Upper lobe of left lung (tissue), 6 donors: ENCODE measurements around the gene TCEA3. TPM values are rescaled to one million over a fixed set of nuclear protein-coding genes. Genes with fewer than 3 reads are reported as not detected.
A peak's percentile ranks its signal among the peaks of the same experiment; 100 is the strongest.

Experiments
- ATAC-seq, 2 donors: fragments of 200-7000 bp; cut with Tn5 transposase; one replicate each; pipeline ENCODE4 v1.9.1; 2022; ENCODE audit warnings: mild to moderate bottlenecking in 2 of 2, moderate library complexity in 2 of 2; ENCODE audit not compliant: low FRiP score in 2 of 2
- DNase-seq, 2 donors: peaks; one replicate each; pipeline ENCODE4 v3.0.0-alpha.2; 2019 to 2020
- H3K27ac ChIP-seq, 4 donors: fragments of 200-600 bp; sonication (generic); one replicate each; pipeline ENCODE4 v1.5.1; 2016 to 2019
- H3K27me3 ChIP-seq, 4 donors: fragments of 200-600 bp; sonication (generic); one replicate each; pipeline ENCODE4 v1.5.1; 2017 to 2019
- H3K36me3 ChIP-seq, 4 donors: fragments of 200-600 bp; sonication (generic); one replicate each; pipeline ENCODE4 v1.5.1; 2016 to 2019
- H3K4me1 ChIP-seq, 4 donors: fragments of 200-600 bp; sonication (generic); one replicate each; pipeline ENCODE4 v1.5.1; 2018 to 2019
- H3K4me3 ChIP-seq, 4 donors: fragments of 200-600 bp; sonication (generic); one replicate each; pipeline ENCODE4 v1.5.1; 2017 to 2019; ENCODE audit warnings: mild to moderate bottlenecking in 2 of 4, moderate library complexity in 1 of 4
- H3K9me3 ChIP-seq, 4 donors: fragments of 200-600 bp; sonication (generic); one replicate each; pipeline ENCODE4 v1.5.1; 2018 to 2019
- EP300 ChIP-seq, 4 donors: sonication (generic); formaldehyde crosslinking; IDR thresholded peaks; one replicate each; pipeline ENCODE4 v1.5.1; 2017; ENCODE audit warnings: antibody characterized with exemption in 4 of 4, control low read depth in 2 of 4
- POLR2A ChIP-seq, 4 donors: fragments of 450-650 bp; IDR thresholded peaks; one replicate each; pipeline ENCODE4 v1.5.1; 2016 to 2017; ENCODE audit warnings: antibody characterized with exemption in 4 of 4, mild to moderate bottlenecking in 2 of 4
- POLR2AphosphoS5 ChIP-seq, 2 donors: sonication (generic); formaldehyde crosslinking; IDR thresholded peaks; one replicate each; pipeline ENCODE4 v1.5.1; 2017; ENCODE audit warnings: antibody characterized with exemption in 2 of 2
- WGBS, 2 donors: methylation state at CpG; one replicate each; pipeline ENCODE4 v1.1.5; 2017 to 2018; 5-methylcytosine and 5-hydroxymethylcytosine counted together
- total RNA-seq, 6 donors: library from RNA; depleted of rRNA in 4 of 6; stranded (reverse); fragments of >200 nt in 4 of 6; gene quantifications; one replicate each; pipeline versions ENCODE4 v1.1.0 to v1.2.1, GENCODE V29; 2016 to 2021
- TF ChIP-seq, protein P1 (sequence below), 6 experiments: fragments of 450-650 bp in 4 of 6; fragments of 200-600 bp in 2 of 6; sonication (generic) in 2 of 6; IDR thresholded peaks; one replicate each; pipeline ENCODE4 v1.5.1; 2016 to 2019; ENCODE audit warnings: antibody characterized with exemption in 6 of 6
- donor health status: DM: no; HTN: no; CAD: no; lungs with moderate emphysema.
- donor health status: DM: no; HTN: yes; CAD: no; lungs with severe emphysema.

TCEA3 gene
- total RNA-seq, 6 donors from 2014 or later: 32.5 to 141 (median 42.9) TPM

DNA sequence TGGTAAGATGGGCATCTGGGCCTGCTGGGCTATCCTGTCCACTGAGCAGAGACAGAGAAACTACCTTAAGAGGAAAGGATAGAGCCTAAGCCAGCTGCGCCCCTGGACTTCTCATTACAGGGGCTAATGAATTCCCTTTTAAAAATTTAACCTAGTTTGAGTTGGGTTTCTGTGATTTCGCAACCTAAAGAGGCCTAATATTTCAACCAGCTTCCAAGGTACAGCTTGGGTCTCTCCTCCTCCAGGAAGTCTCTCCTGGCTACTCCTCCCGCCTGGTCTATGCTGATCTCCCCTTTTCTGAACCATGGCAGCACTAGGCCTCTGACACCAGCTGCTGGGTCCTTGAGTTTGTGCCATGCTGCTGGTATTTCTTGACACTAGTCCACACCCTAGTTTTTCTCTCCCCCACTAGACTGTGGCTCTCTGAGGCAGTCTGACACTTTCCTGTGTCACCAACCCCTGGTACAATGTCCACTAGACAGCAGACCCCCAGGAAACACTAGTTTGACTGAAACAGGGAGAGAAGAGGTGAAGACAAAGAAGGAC is 29.0 kb upstream of the TCEA3 start:
- Histone ChIP-seq H3K4me1 (peaks cover 7 to 49% (median 31%) of the 10 kb centered on the region in 4 donors), H3K4me3 (no peak overlapping the region), H3K36me3 (peaks cover 0 to 21% (median 0%) of the 10 kb centered on the region in 4 donors), H3K9me3 (no peaks in the 10 kb centered on the region), H3K27ac (peak overlapping the region; percentile 1 to 87 (median 56)), H3K27me3 (no peaks in the 10 kb centered on the region)
- ATAC-seq (peak in 1 of 2 donors; percentile 1), DNase-seq (peak in 1 of 2 donors; percentile 75)
- WGBS, 2 donors: 76 to 91% methylated on average over 3 of the region's 3 CpGs
- TF ChIP-seq POLR2AphosphoS5 (IDR thresholded peaks at IDR 0.05) (no peak), EP300 (IDR thresholded peaks at IDR 0.05) (no peak), POLR2A (IDR thresholded peaks at IDR 0.05) (no peak)
- TF ChIP-seq, protein P1, sequence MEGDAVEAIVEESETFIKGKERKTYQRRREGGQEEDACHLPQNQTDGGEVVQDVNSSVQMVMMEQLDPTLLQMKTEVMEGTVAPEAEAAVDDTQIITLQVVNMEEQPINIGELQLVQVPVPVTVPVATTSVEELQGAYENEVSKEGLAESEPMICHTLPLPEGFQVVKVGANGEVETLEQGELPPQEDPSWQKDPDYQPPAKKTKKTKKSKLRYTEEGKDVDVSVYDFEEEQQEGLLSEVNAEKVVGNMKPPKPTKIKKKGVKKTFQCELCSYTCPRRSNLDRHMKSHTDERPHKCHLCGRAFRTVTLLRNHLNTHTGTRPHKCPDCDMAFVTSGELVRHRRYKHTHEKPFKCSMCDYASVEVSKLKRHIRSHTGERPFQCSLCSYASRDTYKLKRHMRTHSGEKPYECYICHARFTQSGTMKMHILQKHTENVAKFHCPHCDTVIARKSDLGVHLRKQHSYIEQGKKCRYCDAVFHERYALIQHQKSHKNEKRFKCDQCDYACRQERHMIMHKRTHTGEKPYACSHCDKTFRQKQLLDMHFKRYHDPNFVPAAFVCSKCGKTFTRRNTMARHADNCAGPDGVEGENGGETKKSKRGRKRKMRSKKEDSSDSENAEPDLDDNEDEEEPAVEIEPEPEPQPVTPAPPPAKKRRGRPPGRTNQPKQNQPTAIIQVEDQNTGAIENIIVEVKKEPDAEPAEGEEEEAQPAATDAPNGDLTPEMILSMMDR (IDR thresholded peaks at IDR 0.05): no peak

DNA sequence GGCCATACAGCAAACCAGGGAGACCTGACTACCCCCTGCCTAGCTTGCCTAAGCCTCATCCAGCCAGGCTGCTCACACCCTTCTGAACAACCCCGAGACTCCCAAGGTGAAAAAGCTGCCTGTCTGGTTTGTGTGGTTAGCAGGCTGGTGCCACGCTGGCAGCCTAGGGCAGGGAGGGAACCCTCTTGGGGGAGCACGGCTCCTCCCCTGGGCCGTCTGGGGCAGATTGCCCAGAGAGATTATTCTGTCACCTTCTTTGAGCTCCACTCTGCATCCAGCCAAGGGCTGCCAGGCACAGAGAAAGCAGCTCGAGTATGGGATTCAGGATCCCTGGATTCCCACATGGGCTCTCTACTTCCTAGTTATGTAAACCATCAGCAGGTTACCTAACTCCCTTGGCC is 27.5 kb upstream of the TCEA3 start:
- ATAC-seq (peak; percentile 65 to 91), DNase-seq (peak in 1 of 2 donors; percentile 91)
- peaks cover 7 to 42% (median 28%) of the 10 kb centered on the region in 4 donors for H3K4me1 ChIP-seq
- 0 to 37% methylated on average over 1 to 4 of the region's 5 CpGs for WGBS, 2 donors
- TF ChIP-seq EP300 (IDR thresholded peaks at IDR 0.05): peak in 1 of 4 donors; percentile 86
- TF ChIP-seq POLR2A (IDR thresholded peaks at IDR 0.05): peak in 1 of 4 donors; percentile 56
- peak; percentile 59 to 78 for TF ChIP-seq POLR2AphosphoS5 (IDR thresholded peaks at IDR 0.05)
- TF ChIP-seq, protein P1 (IDR thresholded peaks at IDR 0.05): no peak
- no peaks in the 10 kb centered on the region for H3K9me3 ChIP-seq
- H3K36me3 ChIP-seq: peaks cover 0 to 21% (median 0%) of the 10 kb centered on the region in 4 donors
- no peak overlapping the region for H3K4me3 ChIP-seq
- peak overlapping the region in 3 of 4 donors; percentile 54 to 87 (median 76) for H3K27ac ChIP-seq
- H3K27me3 ChIP-seq: no peaks in the 10 kb centered on the region

DNA sequence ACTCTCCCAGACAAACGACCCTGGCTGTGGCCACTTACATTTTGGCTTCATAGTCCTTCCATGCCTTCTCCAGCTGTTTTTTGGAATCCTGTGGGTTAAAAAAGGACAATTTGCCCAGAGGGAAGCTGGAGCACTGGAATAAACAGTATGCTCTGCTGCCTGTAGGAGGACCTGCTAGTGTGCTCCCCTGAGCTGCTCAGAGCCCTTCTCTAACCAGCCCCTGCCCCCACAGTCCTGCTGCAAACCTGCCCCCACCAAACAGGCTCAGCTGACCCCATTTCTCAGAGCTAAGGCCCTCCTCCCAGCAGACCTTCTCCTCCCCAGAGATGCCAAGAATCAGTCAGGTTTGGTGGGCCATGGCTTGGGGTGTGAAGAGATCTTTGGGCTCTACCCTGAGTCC is 26.9 kb upstream of the TCEA3 start:
- DNase-seq: no peak
- H3K27ac ChIP-seq: peak overlapping the region; percentile 54 to 87 (median 72)
- H3K9me3 ChIP-seq: no peaks in the 10 kb centered on the region
- H3K4me3 ChIP-seq: no peak overlapping the region
- 36 to 75% methylated on average over 1 of the region's 1 CpG for WGBS, 2 donors
- no peak for ATAC-seq
- peaks cover 0 to 21% (median 0%) of the 10 kb centered on the region in 4 donors for H3K36me3 ChIP-seq
- no peaks in the 10 kb centered on the region for H3K27me3 ChIP-seq
- TF ChIP-seq POLR2AphosphoS5 (IDR thresholded peaks at IDR 0.05): no peak
- TF ChIP-seq, protein P1 (IDR thresholded peaks at IDR 0.05): no peak
- no peak for TF ChIP-seq EP300 (IDR thresholded peaks at IDR 0.05)
- TF ChIP-seq POLR2A (IDR thresholded peaks at IDR 0.05): no peak
- peaks cover 7 to 42% (median 27%) of the 10 kb centered on the region in 4 donors for H3K4me1 ChIP-seq

DNA sequence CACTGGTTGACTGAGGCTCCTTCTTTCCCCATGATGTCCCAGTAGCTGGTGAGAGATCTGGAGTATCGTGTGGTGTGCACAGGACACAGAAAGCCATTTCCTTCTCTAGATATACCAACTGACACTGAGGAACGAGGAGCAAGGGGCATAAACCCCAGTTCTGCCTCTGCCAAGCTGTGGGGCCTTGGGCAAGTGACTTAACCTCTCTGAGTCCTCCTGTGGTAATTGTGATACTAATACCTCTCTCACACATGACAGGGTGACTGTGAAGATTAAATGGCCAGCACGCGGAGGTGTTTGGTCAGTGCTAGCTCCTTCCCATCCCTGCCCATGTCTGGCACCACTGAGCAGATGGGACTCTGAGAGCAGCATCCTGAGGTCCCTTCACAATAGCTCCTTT is 26.3 kb upstream of the TCEA3 start:
- DNase-seq (no peak), ATAC-seq (no peak)
- H3K4me3 ChIP-seq: no peak overlapping the region
- peaks cover 0 to 21% (median 0%) of the 10 kb centered on the region in 4 donors for H3K36me3 ChIP-seq
- TF ChIP-seq EP300 (IDR thresholded peaks at IDR 0.05): no peak
- H3K4me1 ChIP-seq: peaks cover 7 to 42% (median 27%) of the 10 kb centered on the region in 4 donors
- WGBS, 2 donors: 71 to 91% methylated on average over 4 of the region's 4 CpGs
- no peaks in the 10 kb centered on the region for H3K27me3 ChIP-seq
- no peaks in the 10 kb centered on the region for H3K9me3 ChIP-seq
- H3K27ac ChIP-seq: peak overlapping the region in 3 of 4 donors; percentile 54 to 87 (median 76)

DNA sequence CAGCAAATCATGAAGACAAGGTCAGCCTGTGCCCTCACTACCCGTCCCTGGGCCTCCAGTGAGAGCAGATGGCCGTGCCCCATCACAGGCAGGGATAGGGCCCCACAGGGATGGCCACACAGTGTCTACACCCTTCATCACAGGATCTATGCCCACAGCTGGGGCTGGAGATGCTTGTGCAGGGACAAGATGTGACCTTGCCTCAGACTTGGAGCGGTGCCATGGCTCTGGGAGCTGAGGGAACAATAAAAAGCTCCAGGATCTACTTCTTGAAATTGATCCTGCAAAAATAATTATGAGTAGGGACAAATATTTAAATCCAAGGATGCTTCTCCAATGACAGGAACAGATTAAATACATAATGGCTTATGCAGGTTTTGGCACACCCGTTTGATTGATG is 25.4 kb upstream of the TCEA3 start:
- no peak overlapping the region for H3K4me3 ChIP-seq
- H3K4me1 ChIP-seq: peaks cover 11 to 50% (median 27%) of the 10 kb centered on the region in 4 donors
- 87 to 90% methylated on average over 4 of the region's 4 CpGs for WGBS, 2 donors
- peak overlapping the region in 1 of 4 donors; percentile 13 for H3K27ac ChIP-seq
- peaks cover 0 to 19% (median 0%) of the 10 kb centered on the region in 4 donors for H3K36me3 ChIP-seq
- ATAC-seq (no peak), DNase-seq (peak in 1 of 2 donors; percentile 60)
- H3K9me3 ChIP-seq: no peaks in the 10 kb centered on the region
- H3K27me3 ChIP-seq: no peaks in the 10 kb centered on the region
- no peak for TF ChIP-seq EP300 (IDR thresholded peaks at IDR 0.05)
- TF ChIP-seq, protein P1 (IDR thresholded peaks at IDR 0.05): no peak
- no peak for TF ChIP-seq POLR2AphosphoS5 (IDR thresholded peaks at IDR 0.05)
- TF ChIP-seq POLR2A (IDR thresholded peaks at IDR 0.05): no peak
